ENCODE results near the gene LRRC8D.

DNA sequence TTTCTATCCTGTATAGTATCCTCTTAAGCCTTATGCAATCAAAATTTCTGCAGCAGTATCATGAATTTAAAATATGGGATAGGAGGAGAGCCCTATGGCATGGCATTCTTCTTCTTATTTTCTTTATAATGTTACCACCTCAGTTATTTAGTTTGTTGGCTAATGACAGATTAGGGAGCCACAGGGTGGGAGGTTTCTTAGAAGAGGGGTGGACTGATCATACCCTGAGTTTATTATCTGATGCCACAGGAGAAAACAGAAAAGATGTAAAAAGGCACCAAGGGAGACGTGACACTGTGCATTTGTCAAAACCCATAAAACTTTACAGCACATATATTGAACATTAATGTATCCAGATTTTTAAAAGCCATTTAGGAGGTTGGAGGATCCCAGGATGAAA is 66.9 kb downstream of the LRRC8D start:
- TF ChIP-seq, protein P1, sequence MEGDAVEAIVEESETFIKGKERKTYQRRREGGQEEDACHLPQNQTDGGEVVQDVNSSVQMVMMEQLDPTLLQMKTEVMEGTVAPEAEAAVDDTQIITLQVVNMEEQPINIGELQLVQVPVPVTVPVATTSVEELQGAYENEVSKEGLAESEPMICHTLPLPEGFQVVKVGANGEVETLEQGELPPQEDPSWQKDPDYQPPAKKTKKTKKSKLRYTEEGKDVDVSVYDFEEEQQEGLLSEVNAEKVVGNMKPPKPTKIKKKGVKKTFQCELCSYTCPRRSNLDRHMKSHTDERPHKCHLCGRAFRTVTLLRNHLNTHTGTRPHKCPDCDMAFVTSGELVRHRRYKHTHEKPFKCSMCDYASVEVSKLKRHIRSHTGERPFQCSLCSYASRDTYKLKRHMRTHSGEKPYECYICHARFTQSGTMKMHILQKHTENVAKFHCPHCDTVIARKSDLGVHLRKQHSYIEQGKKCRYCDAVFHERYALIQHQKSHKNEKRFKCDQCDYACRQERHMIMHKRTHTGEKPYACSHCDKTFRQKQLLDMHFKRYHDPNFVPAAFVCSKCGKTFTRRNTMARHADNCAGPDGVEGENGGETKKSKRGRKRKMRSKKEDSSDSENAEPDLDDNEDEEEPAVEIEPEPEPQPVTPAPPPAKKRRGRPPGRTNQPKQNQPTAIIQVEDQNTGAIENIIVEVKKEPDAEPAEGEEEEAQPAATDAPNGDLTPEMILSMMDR (IDR thresholded peaks at IDR 0.05; ENCODE audit: low read depth, low read length): no peak
- no peak for TF ChIP-seq POLR2A (IDR thresholded peaks at IDR 0.05; ENCODE audit: extremely low read depth, insufficient read length)
- TF ChIP-seq, protein P2, sequence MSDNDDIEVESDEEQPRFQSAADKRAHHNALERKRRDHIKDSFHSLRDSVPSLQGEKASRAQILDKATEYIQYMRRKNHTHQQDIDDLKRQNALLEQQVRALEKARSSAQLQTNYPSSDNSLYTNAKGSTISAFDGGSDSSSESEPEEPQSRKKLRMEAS (IDR thresholded peaks at IDR 0.05; ENCODE audit: low read depth, low read length): no peak
